ENCODE measurements around the gene SALL1.

Gene SALL1

GRCh38 chr16:51167170-51167895 is 16.3 kb upstream of the SALL1 start:
- Histone ChIP-seq H3K9me3 (ENCODE audit: control insufficient read depth in 2 of 2, low read length in 2 of 2) (no peaks in the 10 kb centered on the region), H3K4me1 (ENCODE audit: control insufficient read depth in 2 of 2, insufficient read depth in 2 of 2, low read length in 2 of 2) (no peaks in the 10 kb centered on the region), H3K27ac (ENCODE audit: low read depth in 2 of 2, low read length in 2 of 2) (no peak overlapping the region), H3K36me3 (ENCODE audit: control insufficient read depth in 2 of 2, insufficient read depth in 2 of 2, low read length in 2 of 2) (no peaks in the 10 kb centered on the region), H3K27me3 (ENCODE audit: control insufficient read depth in 2 of 2, insufficient read depth in 2 of 2, low read length in 2 of 2) (no peaks in the 10 kb centered on the region), H3K4me3 (ENCODE audit: low read length in 2 of 2) (no peak overlapping the region), H3K9ac (ENCODE audit: low read depth in 1 of 2, low read length in 2 of 2) (no peak overlapping the region)

GRCh38 chr16:51166541-51166940 is 15.5 kb upstream of the SALL1 start:
- no peaks in the 10 kb centered on the region for H3K9me3 ChIP-seq (ENCODE audit: control insufficient read depth in 2 of 2, low read length in 2 of 2)
- no peak overlapping the region for H3K4me3 ChIP-seq (ENCODE audit: low read length in 2 of 2)
- no peak overlapping the region for H3K27ac ChIP-seq (ENCODE audit: low read depth in 2 of 2, low read length in 2 of 2)
- H3K4me1 ChIP-seq (ENCODE audit: control insufficient read depth in 2 of 2, insufficient read depth in 2 of 2, low read length in 2 of 2): no peaks in the 10 kb centered on the region
- H3K27me3 ChIP-seq (ENCODE audit: control insufficient read depth in 2 of 2, insufficient read depth in 2 of 2, low read length in 2 of 2): no peaks in the 10 kb centered on the region
- no peak overlapping the region for H3K9ac ChIP-seq (ENCODE audit: low read depth in 1 of 2, low read length in 2 of 2)
- H3K36me3 ChIP-seq (ENCODE audit: control insufficient read depth in 2 of 2, insufficient read depth in 2 of 2, low read length in 2 of 2): no peaks in the 10 kb centered on the region

DNA sequence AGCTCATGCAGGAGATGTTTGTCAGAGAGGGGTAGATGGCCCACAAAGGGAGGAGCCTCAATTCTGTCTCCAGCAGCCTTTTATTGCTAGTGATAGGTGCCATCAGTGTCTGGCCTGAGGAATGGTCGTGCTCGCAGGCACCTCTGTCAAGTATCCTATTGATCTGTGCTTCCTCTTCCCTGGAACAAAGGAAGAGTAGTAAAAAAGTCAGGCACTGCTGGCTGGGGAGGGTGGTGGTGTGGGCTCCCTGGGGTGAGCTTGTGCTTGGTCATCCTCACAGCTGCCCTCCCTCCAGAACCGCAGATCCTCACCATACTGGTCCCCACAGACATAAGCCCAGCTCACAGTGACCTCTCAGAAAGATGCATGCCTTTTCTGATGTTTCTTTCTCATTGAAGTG is 15.0 kb upstream of the SALL1 start:
- no peaks in the 10 kb centered on the region for H3K4me1 ChIP-seq (ENCODE audit: control insufficient read depth in 2 of 2, insufficient read depth in 2 of 2, low read length in 2 of 2)
- no peaks in the 10 kb centered on the region for H3K9me3 ChIP-seq (ENCODE audit: control insufficient read depth in 2 of 2, low read length in 2 of 2)
- H3K9ac ChIP-seq (ENCODE audit: low read depth in 1 of 2, low read length in 2 of 2): no peak overlapping the region
- H3K36me3 ChIP-seq (ENCODE audit: control insufficient read depth in 2 of 2, insufficient read depth in 2 of 2, low read length in 2 of 2): no peaks in the 10 kb centered on the region
- H3K4me3 ChIP-seq (ENCODE audit: low read length in 2 of 2): no peak overlapping the region
- H3K27me3 ChIP-seq (ENCODE audit: control insufficient read depth in 2 of 2, insufficient read depth in 2 of 2, low read length in 2 of 2): no peaks in the 10 kb centered on the region
- H3K27ac ChIP-seq (ENCODE audit: low read depth in 2 of 2, low read length in 2 of 2): no peak overlapping the region

GRCh38 chr16:51165043-51165442 is 14.0 kb upstream of the SALL1 start:
- Histone ChIP-seq H3K27me3 (ENCODE audit: control insufficient read depth in 2 of 2, insufficient read depth in 2 of 2, low read length in 2 of 2) (no peaks in the 10 kb centered on the region), H3K9me3 (ENCODE audit: control insufficient read depth in 2 of 2, low read length in 2 of 2) (no peaks in the 10 kb centered on the region), H3K4me3 (ENCODE audit: low read length in 2 of 2) (no peak overlapping the region), H3K36me3 (ENCODE audit: control insufficient read depth in 2 of 2, insufficient read depth in 2 of 2, low read length in 2 of 2) (no peaks in the 10 kb centered on the region), H3K9ac (ENCODE audit: low read depth in 1 of 2, low read length in 2 of 2) (no peak overlapping the region), H3K4me1 (ENCODE audit: control insufficient read depth in 2 of 2, insufficient read depth in 2 of 2, low read length in 2 of 2) (no peaks in the 10 kb centered on the region), H3K27ac (ENCODE audit: low read depth in 2 of 2, low read length in 2 of 2) (no peak overlapping the region)

DNA sequence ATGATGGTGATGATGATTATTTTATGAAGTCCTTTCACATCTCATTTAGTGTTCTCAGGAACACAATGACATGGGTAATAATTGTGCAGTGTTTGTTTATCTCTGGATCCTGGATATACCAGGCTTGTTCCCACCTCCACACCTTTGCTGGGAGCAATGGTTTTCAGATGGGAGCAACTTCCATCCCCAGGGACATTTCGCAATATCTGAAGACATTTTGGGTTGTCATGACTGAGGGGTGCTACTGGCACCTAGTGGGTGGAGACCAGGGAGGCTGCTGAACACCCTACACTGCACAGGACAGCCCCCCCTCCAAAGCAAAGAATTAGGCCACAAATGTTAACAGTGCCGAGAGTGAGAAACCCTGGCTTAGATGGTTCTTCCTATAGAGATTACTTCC is 13.5 kb upstream of the SALL1 start:
- no peaks in the 10 kb centered on the region for H3K4me1 ChIP-seq (ENCODE audit: control insufficient read depth in 2 of 2, insufficient read depth in 2 of 2, low read length in 2 of 2)
- H3K4me3 ChIP-seq (ENCODE audit: low read length in 2 of 2): no peak overlapping the region
- no peak overlapping the region for H3K27ac ChIP-seq (ENCODE audit: low read depth in 2 of 2, low read length in 2 of 2)
- no peaks in the 10 kb centered on the region for H3K36me3 ChIP-seq (ENCODE audit: control insufficient read depth in 2 of 2, insufficient read depth in 2 of 2, low read length in 2 of 2)
- no peaks in the 10 kb centered on the region for H3K9me3 ChIP-seq (ENCODE audit: control insufficient read depth in 2 of 2, low read length in 2 of 2)
- no peak overlapping the region for H3K9ac ChIP-seq (ENCODE audit: low read depth in 1 of 2, low read length in 2 of 2)
- no peaks in the 10 kb centered on the region for H3K27me3 ChIP-seq (ENCODE audit: control insufficient read depth in 2 of 2, insufficient read depth in 2 of 2, low read length in 2 of 2)

GRCh38 chr16:51163894-51164566 is 13.0 kb upstream of the SALL1 start:
- H3K27me3 ChIP-seq (ENCODE audit: control insufficient read depth in 2 of 2, insufficient read depth in 2 of 2, low read length in 2 of 2): no peaks in the 10 kb centered on the region
- no peaks in the 10 kb centered on the region for H3K9me3 ChIP-seq (ENCODE audit: control insufficient read depth in 2 of 2, low read length in 2 of 2)
- H3K36me3 ChIP-seq (ENCODE audit: control insufficient read depth in 2 of 2, insufficient read depth in 2 of 2, low read length in 2 of 2): no peaks in the 10 kb centered on the region
- no peak overlapping the region for H3K27ac ChIP-seq (ENCODE audit: low read depth in 2 of 2, low read length in 2 of 2)
- H3K4me1 ChIP-seq (ENCODE audit: control insufficient read depth in 2 of 2, insufficient read depth in 2 of 2, low read length in 2 of 2): no peaks in the 10 kb centered on the region
- no peak overlapping the region for H3K4me3 ChIP-seq (ENCODE audit: low read length in 2 of 2)
- H3K9ac ChIP-seq (ENCODE audit: low read depth in 1 of 2, low read length in 2 of 2): no peak overlapping the region

DNA sequence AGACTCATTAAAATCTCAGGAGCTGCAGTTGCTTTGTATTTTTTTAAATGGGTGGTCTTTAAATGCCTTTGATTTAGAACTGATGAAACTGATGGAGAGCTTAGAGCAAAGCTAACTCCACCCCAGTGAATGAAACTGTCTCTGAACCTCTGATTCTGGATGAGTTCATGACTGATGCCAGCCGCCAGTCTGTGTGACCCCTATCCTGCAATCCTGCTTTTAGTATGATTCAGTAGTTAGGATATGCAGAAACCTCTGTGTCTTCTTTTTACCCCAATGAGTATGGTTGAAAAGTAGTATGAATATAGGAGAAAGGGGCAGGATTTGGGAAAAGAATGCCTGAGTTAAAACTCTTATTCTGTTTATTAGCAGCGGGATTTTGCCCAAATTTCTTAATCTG is 12.3 kb upstream of the SALL1 start:
- Histone ChIP-seq H3K9ac (ENCODE audit: low read depth in 1 of 2, low read length in 2 of 2) (no peak overlapping the region), H3K36me3 (ENCODE audit: control insufficient read depth in 2 of 2, insufficient read depth in 2 of 2, low read length in 2 of 2) (no peaks in the 10 kb centered on the region), H3K27me3 (ENCODE audit: control insufficient read depth in 2 of 2, insufficient read depth in 2 of 2, low read length in 2 of 2) (no peaks in the 10 kb centered on the region), H3K27ac (ENCODE audit: low read depth in 2 of 2, low read length in 2 of 2) (no peak overlapping the region), H3K4me1 (ENCODE audit: control insufficient read depth in 2 of 2, insufficient read depth in 2 of 2, low read length in 2 of 2) (no peaks in the 10 kb centered on the region), H3K4me3 (ENCODE audit: low read length in 2 of 2) (no peak overlapping the region), H3K9me3 (ENCODE audit: control insufficient read depth in 2 of 2, low read length in 2 of 2) (no peaks in the 10 kb centered on the region)

- no peaks in the 10 kb centered on the region for H3K9me3 ChIP-seq (ENCODE audit: control insufficient read depth in 2 of 2, low read length in 2 of 2)
- no peak overlapping the region for H3K27ac ChIP-seq (ENCODE audit: low read depth in 2 of 2, low read length in 2 of 2)
- H3K4me3 ChIP-seq (ENCODE audit: low read length in 2 of 2): no peak overlapping the region
- H3K36me3 ChIP-seq (ENCODE audit: control insufficient read depth in 2 of 2, insufficient read depth in 2 of 2, low read length in 2 of 2): no peaks in the 10 kb centered on the region
- H3K9ac ChIP-seq (ENCODE audit: low read depth in 1 of 2, low read length in 2 of 2): no peak overlapping the region
- H3K4me1 ChIP-seq (ENCODE audit: control insufficient read depth in 2 of 2, insufficient read depth in 2 of 2, low read length in 2 of 2): no peaks in the 10 kb centered on the region
- H3K27me3 ChIP-seq (ENCODE audit: control insufficient read depth in 2 of 2, insufficient read depth in 2 of 2, low read length in 2 of 2): peaks cover 0 to 4% of the 10 kb centered on the region in 2 donors
Observed at GRCh38 chr16:51161440-51162195, 10.5 kb upstream of the SALL1 start.

- Histone ChIP-seq H3K27ac (ENCODE audit: low read depth in 2 of 2, low read length in 2 of 2) (no peak overlapping the region), H3K4me3 (ENCODE audit: low read length in 2 of 2) (no peak overlapping the region), H3K27me3 (ENCODE audit: control insufficient read depth in 2 of 2, insufficient read depth in 2 of 2, low read length in 2 of 2) (peaks cover 0 to 10% of the 10 kb centered on the region in 2 donors), H3K9me3 (ENCODE audit: control insufficient read depth in 2 of 2, low read length in 2 of 2) (no peaks in the 10 kb centered on the region), H3K36me3 (ENCODE audit: control insufficient read depth in 2 of 2, insufficient read depth in 2 of 2, low read length in 2 of 2) (no peaks in the 10 kb centered on the region), H3K4me1 (ENCODE audit: control insufficient read depth in 2 of 2, insufficient read depth in 2 of 2, low read length in 2 of 2) (no peaks in the 10 kb centered on the region), H3K9ac (ENCODE audit: low read depth in 1 of 2, low read length in 2 of 2) (no peak overlapping the region)
Observed at GRCh38 chr16:51159865-51160264, 8.8 kb upstream of the SALL1 start.

DNA sequence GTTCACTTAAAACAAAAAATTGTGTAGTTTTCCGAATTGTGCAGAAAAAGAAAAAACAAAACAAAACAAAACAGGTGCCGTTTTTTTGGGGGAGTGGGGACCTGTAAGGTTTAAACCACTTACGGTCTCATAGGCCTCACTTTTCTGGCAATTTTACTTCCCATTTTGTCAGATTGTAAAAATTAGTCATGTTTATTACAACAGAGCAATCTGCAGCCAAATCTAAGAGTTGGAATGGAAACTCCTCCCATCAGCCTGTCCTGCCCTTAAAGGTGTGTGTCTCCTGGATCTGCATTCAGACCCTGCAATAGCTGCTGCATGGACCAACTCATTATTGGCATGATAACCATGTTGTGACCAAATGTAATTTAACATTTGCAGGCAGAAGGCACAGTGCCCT is 8.2 kb upstream of the SALL1 start:
- H3K27me3 ChIP-seq (ENCODE audit: control insufficient read depth in 2 of 2, insufficient read depth in 2 of 2, low read length in 2 of 2): peaks cover 0 to 12% of the 10 kb centered on the region in 2 donors

More for the DNA sequence above, 8.2 kb upstream of the SALL1 start:
- Histone ChIP-seq H3K9me3 (ENCODE audit: control insufficient read depth in 2 of 2, low read length in 2 of 2) (no peaks in the 10 kb centered on the region), H3K4me3 (ENCODE audit: low read length in 2 of 2) (no peak overlapping the region), H3K9ac (ENCODE audit: low read depth in 1 of 2, low read length in 2 of 2) (no peak overlapping the region), H3K36me3 (ENCODE audit: control insufficient read depth in 2 of 2, insufficient read depth in 2 of 2, low read length in 2 of 2) (no peaks in the 10 kb centered on the region), H3K4me1 (ENCODE audit: control insufficient read depth in 2 of 2, insufficient read depth in 2 of 2, low read length in 2 of 2) (no peaks in the 10 kb centered on the region), H3K27ac (ENCODE audit: low read depth in 2 of 2, low read length in 2 of 2) (no peak overlapping the region)

Data from mucosa of rectum (tissue), 2 donors.